Kidney (tissue), 14 donors: ENCODE measurements around the gene CELF5. TPM values are rescaled to one million over a fixed set of nuclear protein-coding genes. Genes with fewer than 3 reads are reported as not detected.

Source experiments
- DNase-seq, 5 donors: peaks; one replicate each; pipeline ENCODE4 v3.0.0-alpha.2; 2013 to 2020
- FAIRE-seq: peaks from 2 replicates; lab custom pipeline; 2012; peaks lifted over from hg19 to GRCh38; lab: Jason Lieb, UNC
- H3K27ac ChIP-seq, 2 donors: one replicate each; pipeline ENCODE4 v1.7.0; 2013; ENCODE audit warnings: low read depth in 2 of 2, low read length in 2 of 2, inconsistent platforms in 1 of 2
- H3K27me3 ChIP-seq: one replicate; pipeline ENCODE4 v1.7.1; 2013; ENCODE audit warnings: low read length, inconsistent platforms; ENCODE audit not compliant: control insufficient read depth, insufficient read depth
- H3K36me3 ChIP-seq, 3 donors: one replicate each; pipeline versions ENCODE4 v1.7.0 to v1.7.1; 2013; ENCODE audit warnings: low read length in 3 of 3, control low read depth in 1 of 3, inconsistent platforms in 1 of 3; ENCODE audit not compliant: insufficient read depth in 3 of 3, control insufficient read depth in 2 of 3
- H3K4me1 ChIP-seq, 3 donors: one replicate each; pipeline versions ENCODE4 v1.7.0 to v1.7.1; 2013; ENCODE audit warnings: low read length in 3 of 3, inconsistent platforms in 1 of 3, low read depth in 1 of 3; ENCODE audit not compliant: control insufficient read depth in 2 of 3, insufficient read depth in 2 of 3
- H3K4me3 ChIP-seq, 3 donors: one replicate each; pipeline versions ENCODE4 v1.7.0 to v1.8.1; 2013; ENCODE audit warnings: low read length in 3 of 3, control low read depth in 1 of 3, inconsistent platforms in 1 of 3
- H3K9ac ChIP-seq, 3 donors: one replicate each; pipeline versions ENCODE4 v1.7.0 to v1.7.1; 2013; ENCODE audit warnings: low read length in 3 of 3, control low read depth in 1 of 3, inconsistent platforms in 1 of 3
- H3K9me3 ChIP-seq, 3 donors: one replicate each; pipeline versions ENCODE4 v1.7.0 to v1.7.1; 2013; ENCODE audit warnings: low read length in 3 of 3, control low read depth in 1 of 3, inconsistent platforms in 1 of 3; ENCODE audit not compliant: control insufficient read depth in 2 of 3, insufficient read depth in 1 of 3
- CTCF ChIP-seq: IDR thresholded peaks from 3 replicates; pipeline ENCODE4 v1.5.1; 2012; ENCODE audit warnings: mild to moderate bottlenecking, moderate library complexity, borderline replicate concordance; ENCODE audit not compliant: insufficient read depth; ENCODE audit errors: extremely low read depth
- intact Hi-C: fragments of 100-400 bp; cut with DNase I; formaldehyde crosslinking; loops from one replicate; pipeline ENCODE4 v1.11.1; 2022
- polyA plus RNA-seq: library from polyadenylated mRNA; stranded (reverse); fragments of 350-450 nt; fragmentation: Illumina TruSeq; extraction: RNeasy Lipid Tissue Mini Kit (QIAGEN cat#74804); gene quantifications from one replicate; pipeline ENCODE4 v1.2.3, GENCODE V29; 2014; ENCODE audit warnings: low read depth, low replicate concordance; ENCODE audit not compliant: insufficient read depth
- total RNA-seq: library from RNA; stranded (reverse); fragmentation: NEBNext Ultra II Directional; extraction: Animal tissue kit (Norgen Biotek cat#: 25700); gene quantifications from one replicate; pipeline ENCODE4 v1.2.1, GENCODE V29; 2021
- donor health status: control.
- donor health status: control.
- donor health status: control.
- donor health status: control.
- donor health status: control.
- donor health status: DM: yes; HTN: yes; CAD: no.
- donor health status: Normal renal cell carcinoma (clear cell type).

The CELF5 gene
- total and polyA plus RNA-seq, 2 donors from 2014 or later = 0.15 to 0.38 TPM

GRCh38 chr19:3343619-3344502 lies 119.4 kb downstream of the CELF5 start:
- Histone ChIP-seq H3K27ac (peak overlapping the region; percentile 32 to 82), H3K9ac (no peak overlapping the region), H3K36me3 (no peaks in the 10 kb centered on the region), H3K4me1 (peaks cover 0 to 6% (median 0%) of the 10 kb centered on the region in 3 donors), H3K27me3 (no peaks in the 10 kb centered on the region), H3K4me3 (peak overlapping the region in 1 of 3 donors; percentile 48), H3K9me3 (no peaks in the 10 kb centered on the region)
- FAIRE-seq = no peak
- no peak for TF ChIP-seq CTCF
- intact Hi-C loops = loop anchor here (10.0 kb wide), 1 partner anchor 91 kb away; no protein-coding TSS in a partner anchor
- DNase-seq = peak in 2 of 5 donors; percentile 9 to 95

GRCh38 chr19:3344608-3345598 lies 120.4 kb downstream of the CELF5 start:
- Histone ChIP-seq H3K27ac (no peak overlapping the region), H3K27me3 (no peaks in the 10 kb centered on the region), H3K9me3 (no peaks in the 10 kb centered on the region), H3K9ac (no peak overlapping the region), H3K36me3 (no peaks in the 10 kb centered on the region), H3K4me1 (peaks cover 0 to 5% (median 0%) of the 10 kb centered on the region in 3 donors), H3K4me3 (no peak overlapping the region)
- DNase-seq = peak in 1 of 5 donors; percentile 59
- TF ChIP-seq CTCF = no peak
- intact Hi-C loops = loop anchor here (10.0 kb wide), 1 partner anchor 90 kb away; no protein-coding TSS in a partner anchor
- FAIRE-seq = no peak

GRCh38 chr19:3345850-3346460 lies 121.5 kb downstream of the CELF5 start:
- H3K9ac ChIP-seq = no peak overlapping the region

More at GRCh38 chr19:3345850-3346460, 121.5 kb downstream of the CELF5 start:
- Histone ChIP-seq H3K9me3 (no peaks in the 10 kb centered on the region), H3K27ac (peak overlapping the region; percentile 32 to 52), H3K4me1 (peaks cover 0 to 5% (median 0%) of the 10 kb centered on the region in 3 donors), H3K27me3 (no peaks in the 10 kb centered on the region), H3K4me3 (no peak overlapping the region), H3K36me3 (no peaks in the 10 kb centered on the region)
- FAIRE-seq (no peak), DNase-seq (no peak)
- intact Hi-C loops = loop anchor here (10.0 kb wide), 1 partner anchor 89 kb away; no protein-coding TSS in a partner anchor
- TF ChIP-seq CTCF = no peak
